ENCODE measurements around the gene LENG1.
"Not testable (repeated sequence)": the region's sequence is repeated elsewhere in the genome, so short reads cannot be mapped to it uniquely, and the experiment has no call there.

The LENG1 gene

GRCh38 chr19:54189735-54190502 is 30.4 kb upstream of the LENG1 start:
- peak; percentile 100 for DNase-seq (ENCODE audit: low read depth in 2 of 2)

- DNase-seq (ENCODE audit: low read depth in 2 of 2) = no peak
Measured at GRCh38 chr19:54189145-54189734, 29.7 kb upstream of the LENG1 start, which contains the start of gene MBOAT7. TSS of gene MBOAT7 (minus strand) at chr19:54189580. CDS start at chr19:54188508, 1,072 bp downstream.

- no peak for DNase-seq (ENCODE audit: low read depth in 2 of 2)
Measured at GRCh38 chr19:54188215-54188871, 28.8 kb upstream of the LENG1 start.

GRCh38 chr19:54186934-54187381 is 27.4 kb upstream of the LENG1 start:
- no peak for DNase-seq (ENCODE audit: low read depth in 2 of 2)

GRCh38 chr19:54186351-54186750 is 26.8 kb upstream of the LENG1 start:
- DNase-seq (ENCODE audit: low read depth in 2 of 2) = no peak

GRCh38 chr19:54183431-54183830 is 23.9 kb upstream of the LENG1 start:
- no peak for DNase-seq (ENCODE audit: low read depth in 2 of 2)

- DNase-seq (ENCODE audit: low read depth in 2 of 2) = not testable (repeated sequence)
Measured at GRCh38 chr19:54181894-54182293, 22.4 kb upstream of the LENG1 start.

- no peak for DNase-seq (ENCODE audit: low read depth in 2 of 2)
Measured at GRCh38 chr19:54180691-54181091, 21.2 kb upstream of the LENG1 start.

GRCh38 chr19:54179921-54180461 is 20.5 kb upstream of the LENG1 start:
- no peak for DNase-seq (ENCODE audit: low read depth in 2 of 2)

- DNase-seq (ENCODE audit: low read depth in 2 of 2) = no peak
Measured at GRCh38 chr19:54179262-54179852, 19.8 kb upstream of the LENG1 start.

GRCh38 chr19:54178581-54179261 is 19.2 kb upstream of the LENG1 start:
- DNase-seq (ENCODE audit: low read depth in 2 of 2) = no peak

GRCh38 chr19:54173951-54174834 is 14.7 kb upstream of the LENG1 start:
- no peak for DNase-seq (ENCODE audit: low read depth in 2 of 2)

- DNase-seq (ENCODE audit: low read depth in 2 of 2) = no peak
Measured at GRCh38 chr19:54173359-54173699, 13.8 kb upstream of the LENG1 start.

GRCh38 chr19:54172471-54173358 is 13.2 kb upstream of the LENG1 start, which contains the start of gene TMC4:
TSS of gene TMC4 (minus strand) at chr19:54173160. CDS start at chr19:54173117, 43 bp downstream.
- DNase-seq (ENCODE audit: low read depth in 2 of 2) = no peak

GRCh38 chr19:54171736-54172431 is 12.4 kb upstream of the LENG1 start:
- DNase-seq (ENCODE audit: low read depth in 2 of 2) = not testable (repeated sequence)

- DNase-seq (ENCODE audit: low read depth in 2 of 2) = no peak
Measured at GRCh38 chr19:54169149-54169740, 9.7 kb upstream of the LENG1 start.

GRCh38 chr19:54168174-54168917 is 8.8 kb upstream of the LENG1 start:
- DNase-seq (ENCODE audit: low read depth in 2 of 2) = peak; percentile 52 to 54

- no peak for DNase-seq (ENCODE audit: low read depth in 2 of 2)
Measured at GRCh38 chr19:54165222-54165621, 5.7 kb upstream of the LENG1 start.

All from fibroblast of skin of left quadriceps (primary cell).